Astrocyte of the hippocampus (primary cell): ENCODE measurements around the gene NR2E1.
A peak's percentile ranks its signal among the peaks of the same experiment; 100 is the strongest.

ENCODE experiments used
- DNase-seq: peaks from one replicate; pipeline ENCODE4 v3.0.0; 2011; ENCODE audit warnings: low read depth, low spot score

NR2E1 gene

GRCh38 chr6:108156180-108156937 is 9.5 kb upstream of the NR2E1 start:
- DNase-seq, result peak; percentile 10

DNA sequence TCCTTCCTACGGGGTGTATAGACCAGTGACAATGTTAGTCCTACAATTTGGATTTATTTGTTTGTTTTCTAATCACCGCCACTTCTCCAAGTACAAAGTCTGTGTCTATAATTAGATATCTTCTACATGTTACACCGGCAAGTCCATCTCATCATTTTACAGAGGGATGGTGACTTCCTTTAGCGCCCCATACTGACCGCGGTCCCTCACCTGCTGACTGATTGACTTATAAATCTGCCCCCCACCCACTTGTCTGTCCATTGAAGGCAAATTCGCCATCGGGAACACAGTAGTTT is 8.9 kb upstream of the NR2E1 start:
- DNase-seq, result no peak

GRCh38 chr6:108157234-108157980 is 8.4 kb upstream of the NR2E1 start:
- peak; percentile 52 for DNase-seq

DNA sequence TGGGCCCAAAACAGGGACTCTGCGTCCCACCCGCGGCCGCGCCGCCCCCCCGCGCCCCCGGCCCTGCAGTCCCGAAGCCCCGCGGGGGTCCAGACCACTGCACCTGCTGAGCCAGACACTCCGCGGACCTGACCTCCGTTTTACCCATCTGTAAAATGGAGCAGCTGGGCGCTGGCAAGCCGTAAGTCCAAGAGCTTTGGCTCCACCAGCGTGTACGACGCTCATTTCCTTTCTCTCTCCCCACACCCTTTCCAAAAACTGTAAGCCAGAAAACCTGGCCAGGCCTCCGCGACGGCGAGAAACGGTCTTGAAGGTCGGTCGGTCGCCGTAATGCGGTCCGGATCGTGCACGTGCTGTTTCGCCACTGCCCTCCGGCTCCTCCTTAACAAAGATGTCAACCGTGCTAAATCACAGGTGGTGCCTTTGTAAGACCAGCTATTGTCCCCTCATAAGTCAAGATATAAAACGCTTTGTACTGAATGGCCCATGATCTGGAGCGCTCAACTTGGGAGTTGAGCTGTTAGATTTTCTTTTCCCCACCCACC is 7.8 kb upstream of the NR2E1 start:
- peak; percentile 13 for DNase-seq

- DNase-seq, result no peak
Measured at GRCh38 chr6:108159981-108160380, 5.8 kb upstream of the NR2E1 start.

GRCh38 chr6:108161724-108162282 is 4.0 kb upstream of the NR2E1 start:
- DNase-seq, result no peak

DNA sequence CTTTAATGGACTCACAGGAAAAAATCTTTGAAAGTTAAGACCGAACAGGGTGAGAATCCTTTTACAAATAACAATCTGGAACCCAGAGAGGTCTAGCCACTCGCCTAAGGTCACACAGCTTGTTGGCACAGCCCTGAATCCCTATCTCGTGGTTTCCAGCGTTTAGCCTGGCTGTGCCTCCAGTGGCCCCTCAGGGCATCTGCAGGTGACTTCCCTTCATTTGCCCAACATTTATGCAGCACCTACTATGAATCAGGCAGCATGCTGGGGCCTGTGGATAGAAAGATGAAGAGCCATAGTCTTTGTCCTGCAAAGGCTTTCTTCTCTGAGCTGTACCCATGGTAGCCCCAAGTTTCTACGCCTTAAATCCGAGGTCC is 2.6 kb upstream of the NR2E1 start:
- DNase-seq, result peak; percentile 10

DNA sequence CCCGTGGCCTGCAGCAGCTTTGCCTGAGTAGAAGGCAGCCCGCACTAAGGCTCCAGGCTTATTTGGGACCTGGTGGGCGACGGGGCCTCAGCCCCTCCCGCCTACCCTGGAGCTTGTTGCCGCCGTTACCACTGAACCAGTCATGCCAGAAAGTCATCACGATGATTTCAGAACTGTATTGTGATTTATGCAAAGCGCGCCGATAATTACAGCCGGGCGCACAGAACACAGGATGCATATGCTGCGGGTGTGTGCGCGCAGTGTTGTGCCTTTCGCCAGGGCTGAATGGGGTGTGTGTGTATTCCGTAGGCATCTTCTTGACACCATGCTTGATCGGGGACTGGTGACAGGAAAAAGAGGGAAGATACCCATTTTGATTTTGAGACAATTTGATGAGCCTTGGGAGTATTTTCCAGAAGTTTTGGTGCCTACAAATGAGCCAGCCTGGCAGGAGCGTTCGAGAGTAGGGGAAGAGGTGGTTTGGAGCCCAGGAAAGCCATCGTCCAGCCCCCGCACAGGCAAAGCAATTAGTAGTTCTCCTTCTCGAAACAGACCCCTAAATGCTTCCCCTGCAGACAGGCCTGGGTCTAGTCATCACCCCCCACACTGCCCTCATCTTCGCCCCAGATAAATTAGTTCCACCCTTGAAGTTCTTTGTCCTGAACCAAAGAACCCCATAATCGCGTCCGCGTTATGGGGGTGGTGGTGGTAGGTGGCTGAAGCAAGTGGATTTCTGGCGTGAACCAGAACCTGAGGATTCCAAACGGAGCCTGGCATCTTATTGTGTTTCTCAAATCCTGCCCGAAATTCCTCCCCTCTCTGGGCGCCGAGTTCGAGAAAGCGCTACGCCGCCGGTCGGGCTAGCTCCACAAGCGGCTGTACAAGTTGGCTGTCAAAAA is 1.9 kb upstream of the NR2E1 start:
- DNase-seq, result peak; percentile 14

- peak; percentile 10 for DNase-seq
Measured at GRCh38 chr6:108164543-108164814, 1.3 kb upstream of the NR2E1 start.

DNA sequence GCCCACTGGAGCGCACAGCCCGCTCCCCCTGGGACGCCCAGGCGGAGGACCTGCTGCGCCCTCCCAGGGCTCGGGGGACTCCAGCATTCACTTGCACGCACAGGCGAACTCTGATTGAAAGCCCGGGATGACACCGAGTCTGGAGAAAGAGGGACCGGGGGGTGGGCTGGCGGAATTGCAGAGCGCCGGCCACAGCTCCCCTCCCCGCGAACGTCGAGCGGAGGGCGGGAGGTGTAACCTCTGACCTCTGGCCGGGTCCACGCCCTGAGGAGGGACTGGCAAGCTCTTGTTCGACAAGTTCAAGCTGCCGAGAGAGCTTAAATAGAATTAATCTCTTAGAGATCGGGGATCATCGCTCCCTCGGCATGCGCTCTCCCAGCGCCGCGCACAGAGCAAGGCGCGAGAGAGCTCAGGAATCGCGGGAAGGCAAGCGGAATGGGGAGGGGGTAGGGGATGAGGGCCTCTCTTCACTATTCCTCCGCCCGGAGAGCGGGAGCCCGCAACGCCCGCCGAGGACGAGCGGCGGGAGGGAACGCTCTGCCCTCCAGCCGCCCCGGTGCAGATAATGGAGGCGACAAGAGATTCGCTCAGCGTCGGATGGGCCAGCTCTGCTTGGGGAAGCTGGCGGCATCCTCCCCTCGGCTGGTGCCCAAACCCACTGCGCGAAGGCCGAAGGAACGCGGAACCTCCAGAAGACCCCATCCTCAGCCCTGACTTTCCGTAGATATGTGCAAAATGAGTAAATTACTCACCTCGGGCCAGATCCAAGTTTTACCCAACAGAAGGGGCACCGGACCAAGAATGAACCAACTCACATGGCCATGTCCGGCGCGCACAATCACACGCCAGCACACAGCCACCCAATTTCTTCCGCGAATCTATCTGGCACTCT is 761 bp upstream of the NR2E1 start:
- peak; percentile 48 for DNase-seq

- DNase-seq, result peak; percentile 66
Measured at GRCh38 chr6:108166664-108167448, 1.0 kb downstream of the NR2E1 start.

- peak; percentile 77 for DNase-seq
Measured at GRCh38 chr6:108167449-108168089, 1.7 kb downstream of the NR2E1 start.

- DNase-seq, result peak; percentile 72
Measured at GRCh38 chr6:108168090-108168463, 2.3 kb downstream of the NR2E1 start.

DNA sequence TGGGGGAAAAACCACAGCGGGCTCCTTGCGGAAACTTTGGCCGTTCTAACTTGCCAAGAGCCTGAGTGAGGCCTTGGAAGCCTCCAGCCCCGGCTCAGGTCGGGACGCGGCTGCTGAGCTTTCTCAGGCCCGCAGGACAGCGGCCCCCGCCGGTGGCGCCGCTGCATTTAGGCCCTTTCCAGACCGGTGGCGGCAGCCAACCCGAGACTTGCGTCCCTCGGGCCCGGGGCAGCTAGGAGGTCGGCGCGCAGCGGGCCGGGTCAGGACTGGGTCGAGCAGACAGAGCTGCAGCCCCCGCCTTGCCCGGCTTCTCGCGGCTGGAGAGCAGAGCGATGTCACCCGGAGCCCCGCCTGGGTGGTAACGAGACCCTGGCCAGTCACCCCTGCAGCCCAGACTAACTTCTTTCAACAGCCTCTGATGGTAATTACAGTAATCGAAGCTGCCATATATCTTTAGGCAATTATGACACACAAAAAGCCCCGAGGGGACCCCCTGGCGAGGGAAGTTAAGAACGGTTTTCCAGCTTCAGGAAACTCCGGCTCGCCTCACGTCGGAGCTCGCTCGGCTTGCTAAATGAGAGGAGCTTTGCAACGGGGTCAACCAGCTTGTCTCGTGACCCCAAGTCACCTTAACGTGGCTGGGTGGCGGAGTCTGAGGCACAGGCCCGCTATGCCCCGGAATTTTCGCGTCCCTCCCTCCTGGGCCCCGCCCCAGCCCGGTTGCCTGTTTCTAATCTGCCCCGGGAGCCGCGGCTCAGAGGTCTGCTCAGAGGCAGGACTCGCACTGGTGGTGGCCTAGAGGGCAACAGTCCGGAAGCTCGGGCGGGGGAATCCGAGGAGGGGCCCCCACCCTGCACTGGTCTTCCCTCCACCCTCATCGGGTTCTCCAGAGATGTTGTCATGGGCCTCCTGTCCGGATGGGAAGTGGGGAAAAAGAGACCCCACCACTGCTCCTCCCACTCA is 3.0 kb downstream of the NR2E1 start:
- DNase-seq, result peak; percentile 90

GRCh38 chr6:108169464-108170331 is 3.9 kb downstream of the NR2E1 start:
- peak; percentile 39 for DNase-seq

- peak; percentile 28 for DNase-seq
Measured at GRCh38 chr6:108170332-108171290, 4.8 kb downstream of the NR2E1 start.
